WTC11 (cell line): ENCODE results near the gene GRID2. TPM values are rescaled to one million over a fixed set of nuclear protein-coding genes. Genes with fewer than 3 reads are reported as not detected.

Experiments
- ATAC-seq: fragments of 200-7000 bp; cut with Tn5 transposase; 2 replicates; pipeline ENCODE4 v1.10.0; 2021; ENCODE audit warnings: mild to moderate bottlenecking, moderate library complexity
- CTCF ChIA-PET: fragments of 300-600 bp; sonication (Branson Sonifier 250); formaldehyde crosslinking; loops from one replicate; lab custom pipeline; 2021; ENCODE audit warnings: antibody characterized with exemption; lab: Charles Lee
- POLR2A ChIA-PET: fragments of 350-600 bp; sonication (Branson Sonifier 250); formaldehyde crosslinking; loops from one replicate; lab custom pipeline; 2021; ENCODE audit warnings: antibody characterized with exemption; lab: Charles Lee
- DNase-seq: peaks from one replicate; pipeline ENCODE4 v3.0.0; 2021; ENCODE audit warnings: low spot score
- H3K27ac Mint-ChIP-seq: 2 replicates; pipeline ENCODE4 v1.8.0; 2021; ENCODE audit warnings: mixed read lengths
- H3K27me3 Mint-ChIP-seq: 2 replicates; pipeline ENCODE4 v1.8.0; 2021; ENCODE audit warnings: low read depth, mild to moderate bottlenecking, moderate library complexity, mixed read lengths
- H3K36me3 Mint-ChIP-seq: 2 replicates; pipeline ENCODE4 v1.8.0; 2021; ENCODE audit warnings: mixed read lengths
- H3K4me1 Mint-ChIP-seq: 2 replicates; pipeline ENCODE4 v1.8.0; 2022; ENCODE audit warnings: mixed read lengths
- H3K4me3 Mint-ChIP-seq: 2 replicates; pipeline ENCODE4 v1.8.0; 2021; ENCODE audit warnings: mild to moderate bottlenecking, moderate library complexity, mixed read lengths
- H3K9me3 Mint-ChIP-seq: 2 replicates; pipeline ENCODE4 v1.8.0; 2021; ENCODE audit warnings: mixed read lengths
- AR ChIP-seq: fragments of 250-450 bp; sonication (Bioruptor Pico); IDR thresholded peaks from 2 replicates; pipeline ENCODE4 v1.9.0; 2021; ENCODE audit warnings: mild to moderate bottlenecking
- CREB1 ChIP-seq: sonication (generic); formaldehyde crosslinking; IDR thresholded peaks from 2 replicates; pipeline ENCODE4 v1.8.0; 2023; ENCODE audit warnings: mild to moderate bottlenecking, missing genetic modification reagents
- ELF4 ChIP-seq: sonication (generic); formaldehyde crosslinking; IDR thresholded peaks from 2 replicates; pipeline ENCODE4 v1.8.1; 2022; ENCODE audit warnings: low read depth, mild to moderate bottlenecking, moderate library complexity, missing genetic modification reagents
- GABPB1 ChIP-seq: sonication (generic); formaldehyde crosslinking; IDR thresholded peaks from 2 replicates; pipeline ENCODE4 v1.8.1; 2023; ENCODE audit warnings: mild to moderate bottlenecking, missing genetic modification reagents
- NFATC4 ChIP-seq: fragments of 250-450 bp; sonication (Bioruptor Pico); IDR thresholded peaks from 2 replicates; pipeline ENCODE4 v1.9.0; 2021; ENCODE audit warnings: mild to moderate bottlenecking
- NFYB ChIP-seq: sonication (generic); formaldehyde crosslinking; conservative IDR thresholded peaks from 2 replicates; pipeline ENCODE4 v1.8.0; 2022; ENCODE audit warnings: low read depth, missing genetic modification reagents
- TCF7 ChIP-seq: sonication (generic); formaldehyde crosslinking; IDR thresholded peaks from 2 replicates; pipeline ENCODE4 v1.8.0; 2022; ENCODE audit warnings: mild to moderate bottlenecking, low read depth, missing genetic modification reagents, moderate library complexity
- ZNF219 ChIP-seq: sonication (generic); formaldehyde crosslinking; IDR thresholded peaks from 2 replicates; pipeline ENCODE4 v1.8.0; 2023; ENCODE audit warnings: missing genetic modification reagents, mild to moderate bottlenecking, borderline replicate concordance
- ZNF532 ChIP-seq: fragments of 250-450 bp; sonication (Bioruptor Pico); IDR thresholded peaks from 2 replicates; pipeline ENCODE4 v1.9.0; 2021; ENCODE audit warnings: mild to moderate bottlenecking, borderline replicate concordance
- ZNF671 ChIP-seq: fragments of 250-450 bp; sonication (Bioruptor Pico); IDR thresholded peaks from 2 replicates; pipeline ENCODE4 v1.8.0; 2021; ENCODE audit warnings: mild to moderate bottlenecking
- total RNA-seq: library from RNA; stranded (reverse); gene quantifications from 3 replicates; pipeline ENCODE4 v1.2.3, GENCODE V29; 2021
- TF ChIP-seq, protein P1 (sequence below): sonication (generic); formaldehyde crosslinking; IDR thresholded peaks from 2 replicates; pipeline ENCODE4 v1.8.1; 2023; ENCODE audit warnings: mild to moderate bottlenecking, missing genetic modification reagents, borderline replicate concordance
- TF ChIP-seq, protein P2 (sequence below): fragments of 250-450 bp; sonication (Bioruptor Pico); conservative IDR thresholded peaks from 2 replicates; pipeline ENCODE4 v1.9.0; 2021; ENCODE audit warnings: mild to moderate bottlenecking
- TF ChIP-seq, protein P3 (sequence below): fragments of 250-450 bp; sonication (Bioruptor Pico); IDR thresholded peaks from 2 replicates; pipeline ENCODE4 v2.1.2; 2022; ENCODE audit warnings: mild to moderate bottlenecking, moderate library complexity

GRID2 gene
- total RNA-seq, 1 experiment from 2014 or later = 26.8 TPM

DNA sequence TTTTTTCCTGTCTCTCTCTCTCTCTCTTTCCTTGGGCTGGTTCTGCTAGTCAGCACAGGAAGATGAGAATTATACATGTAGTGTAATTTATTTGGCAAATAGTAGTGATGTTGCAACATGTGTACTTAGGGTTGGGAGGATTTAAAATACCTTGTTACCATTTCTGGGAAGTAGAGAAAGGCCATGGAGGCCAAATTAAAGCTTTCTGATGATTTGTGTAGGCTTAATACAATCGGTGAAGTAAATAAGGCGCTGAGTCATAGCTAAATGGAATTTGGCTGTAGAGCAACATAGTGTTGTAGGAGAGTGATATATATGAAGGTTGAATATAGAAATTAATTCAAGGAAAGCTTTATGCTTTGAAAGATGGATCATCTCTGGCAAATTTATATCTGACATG lies 295.3 kb downstream of the GRID2 start:
- TF ChIP-seq, protein P1, sequence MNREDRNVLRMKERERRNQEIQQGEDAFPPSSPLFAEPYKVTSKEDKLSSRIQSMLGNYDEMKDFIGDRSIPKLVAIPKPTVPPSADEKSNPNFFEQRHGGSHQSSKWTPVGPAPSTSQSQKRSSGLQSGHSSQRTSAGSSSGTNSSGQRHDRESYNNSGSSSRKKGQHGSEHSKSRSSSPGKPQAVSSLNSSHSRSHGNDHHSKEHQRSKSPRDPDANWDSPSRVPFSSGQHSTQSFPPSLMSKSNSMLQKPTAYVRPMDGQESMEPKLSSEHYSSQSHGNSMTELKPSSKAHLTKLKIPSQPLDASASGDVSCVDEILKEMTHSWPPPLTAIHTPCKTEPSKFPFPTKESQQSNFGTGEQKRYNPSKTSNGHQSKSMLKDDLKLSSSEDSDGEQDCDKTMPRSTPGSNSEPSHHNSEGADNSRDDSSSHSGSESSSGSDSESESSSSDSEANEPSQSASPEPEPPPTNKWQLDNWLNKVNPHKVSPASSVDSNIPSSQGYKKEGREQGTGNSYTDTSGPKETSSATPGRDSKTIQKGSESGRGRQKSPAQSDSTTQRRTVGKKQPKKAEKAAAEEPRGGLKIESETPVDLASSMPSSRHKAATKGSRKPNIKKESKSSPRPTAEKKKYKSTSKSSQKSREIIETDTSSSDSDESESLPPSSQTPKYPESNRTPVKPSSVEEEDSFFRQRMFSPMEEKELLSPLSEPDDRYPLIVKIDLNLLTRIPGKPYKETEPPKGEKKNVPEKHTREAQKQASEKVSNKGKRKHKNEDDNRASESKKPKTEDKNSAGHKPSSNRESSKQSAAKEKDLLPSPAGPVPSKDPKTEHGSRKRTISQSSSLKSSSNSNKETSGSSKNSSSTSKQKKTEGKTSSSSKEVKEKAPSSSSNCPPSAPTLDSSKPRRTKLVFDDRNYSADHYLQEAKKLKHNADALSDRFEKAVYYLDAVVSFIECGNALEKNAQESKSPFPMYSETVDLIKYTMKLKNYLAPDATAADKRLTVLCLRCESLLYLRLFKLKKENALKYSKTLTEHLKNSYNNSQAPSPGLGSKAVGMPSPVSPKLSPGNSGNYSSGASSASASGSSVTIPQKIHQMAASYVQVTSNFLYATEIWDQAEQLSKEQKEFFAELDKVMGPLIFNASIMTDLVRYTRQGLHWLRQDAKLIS = no peak
- TF ChIP-seq NFYB (CRISPR knock-in tag) = no peak
- TF ChIP-seq CREB1 (CRISPR knock-in tag) = no peak
- TF ChIP-seq GABPB1 (CRISPR knock-in tag) = no peak
- TF ChIP-seq, protein P2, sequence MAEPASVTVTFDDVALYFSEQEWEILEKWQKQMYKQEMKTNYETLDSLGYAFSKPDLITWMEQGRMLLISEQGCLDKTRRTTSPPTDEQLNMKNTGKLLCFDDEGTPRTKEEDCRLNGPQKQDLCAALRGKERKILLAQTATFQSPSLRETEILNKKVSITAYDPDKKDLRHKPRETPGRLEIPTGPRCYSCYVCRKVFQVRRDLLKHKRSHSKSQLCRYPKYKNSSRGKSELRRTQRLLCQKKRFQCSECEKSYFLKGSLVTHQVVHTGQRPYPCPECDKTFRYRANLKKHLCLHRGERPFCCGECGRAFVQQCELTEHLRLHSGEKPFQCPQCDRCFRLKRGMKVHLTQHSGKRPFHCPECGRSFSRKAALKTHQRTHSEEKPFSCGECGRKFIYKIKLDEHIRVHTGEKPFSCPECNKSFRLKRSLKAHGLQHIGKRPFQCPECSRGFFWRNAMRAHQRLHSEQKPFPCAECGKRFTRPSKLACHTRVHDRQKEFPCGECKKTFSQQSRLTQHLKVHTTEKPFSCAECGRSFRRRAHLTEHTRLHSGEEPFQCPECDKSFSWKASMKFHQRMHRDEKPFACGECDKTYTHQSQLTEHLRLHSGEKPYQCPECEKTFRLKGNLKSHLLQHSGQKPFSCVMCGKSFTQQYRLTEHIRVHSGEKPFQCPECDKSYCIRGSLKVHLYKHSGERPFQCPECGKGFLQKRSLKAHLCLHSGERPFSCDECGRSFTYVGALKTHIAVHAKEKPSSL = no peak
- no peak for TF ChIP-seq ZNF671
- no peak for TF ChIP-seq ZNF219 (CRISPR knock-in tag)
- TF ChIP-seq TCF7 (CRISPR knock-in tag) = no peak
- TF ChIP-seq ZNF532 = no peak
- TF ChIP-seq, protein P3, sequence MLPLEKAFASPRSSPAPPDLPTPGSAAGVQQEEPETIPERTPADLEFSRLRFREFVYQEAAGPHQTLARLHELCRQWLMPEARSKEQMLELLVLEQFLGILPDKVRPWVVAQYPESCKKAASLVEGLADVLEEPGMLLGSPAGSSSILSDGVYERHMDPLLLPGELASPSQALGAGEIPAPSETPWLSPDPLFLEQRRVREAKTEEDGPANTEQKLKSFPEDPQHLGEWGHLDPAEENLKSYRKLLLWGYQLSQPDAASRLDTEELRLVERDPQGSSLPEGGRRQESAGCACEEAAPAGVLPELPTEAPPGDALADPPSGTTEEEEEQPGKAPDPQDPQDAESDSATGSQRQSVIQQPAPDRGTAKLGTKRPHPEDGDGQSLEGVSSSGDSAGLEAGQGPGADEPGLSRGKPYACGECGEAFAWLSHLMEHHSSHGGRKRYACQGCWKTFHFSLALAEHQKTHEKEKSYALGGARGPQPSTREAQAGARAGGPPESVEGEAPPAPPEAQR = no peak
- no peak for TF ChIP-seq AR (CRISPR knock-in tag)
- TF ChIP-seq NFATC4 = no peak
- no peak for TF ChIP-seq ELF4
- Mint-ChIP-seq H3K27ac (no peak overlapping the region), H3K27me3 (no peaks in the 10 kb centered on the region), H3K9me3 (peaks cover 14% of the 10 kb centered on the region), H3K4me3 (no peak overlapping the region), H3K36me3 (peaks cover 34% of the 10 kb centered on the region), H3K4me1 (peaks cover 3% of the 10 kb centered on the region)
- DNase-seq (no peak), ATAC-seq (no peak)
- POLR2A ChIA-PET = no interaction called here
- CTCF ChIA-PET = no interaction called here
